Tibial nerve (tissue), 4 donors: ENCODE data around the gene ZNF319. TPM values are rescaled to one million over a fixed set of nuclear protein-coding genes. Genes with fewer than 3 reads are reported as not detected.
A peak's percentile ranks its signal among the peaks of the same experiment; 100 is the strongest.

Source experiments
- DNase-seq, 2 donors: peaks; one replicate each; pipeline ENCODE4 v3.0.0-alpha.2; 2019; ENCODE audit warnings: low spot score in 2 of 2
- H3K27ac ChIP-seq, 4 donors: fragments of 200-600 bp; sonication (generic) in 3 of 4; one replicate each; pipeline ENCODE4 v1.5.1; 2017 to 2019; ENCODE audit warnings: mild to moderate bottlenecking in 1 of 4
- H3K27me3 ChIP-seq, 2 donors: fragments of 200-600 bp; sonication (generic) in 1 of 2; one replicate each; pipeline versions ENCODE4 v1.5.1 to v1.6.0; 2017 to 2019
- H3K36me3 ChIP-seq, 3 donors: fragments of 200-600 bp; sonication (generic); one replicate each; pipeline ENCODE4 v1.5.1; 2018 to 2019
- H3K4me1 ChIP-seq, 4 donors: fragments of 200-600 bp; sonication (generic) in 3 of 4; one replicate each; pipeline ENCODE4 v1.5.1; 2017 to 2019
- H3K4me3 ChIP-seq, 4 donors: fragments of 200-600 bp; sonication (generic) in 3 of 4; one replicate each; pipeline ENCODE4 v1.5.1; 2017 to 2019; ENCODE audit warnings: mild to moderate bottlenecking in 1 of 4, moderate library complexity in 1 of 4
- H3K9me3 ChIP-seq, 4 donors: fragments of 200-600 bp; sonication (generic) in 3 of 4; one replicate each; pipeline ENCODE4 v1.5.1; 2017 to 2019
- EP300 ChIP-seq, 2 donors: sonication (generic); formaldehyde crosslinking; IDR thresholded peaks; one replicate each; pipeline ENCODE4 v1.6.1; 2017; ENCODE audit warnings: antibody characterized with exemption in 2 of 2, mild to moderate bottlenecking in 1 of 2
- POLR2A ChIP-seq, 2 donors: fragments of 450-650 bp; IDR thresholded peaks; one replicate each; pipeline ENCODE4 v1.6.1; 2017; ENCODE audit warnings: antibody characterized with exemption in 2 of 2, mild to moderate bottlenecking in 2 of 2, moderate library complexity in 2 of 2
- WGBS, 2 donors: methylation state at CpG; one replicate each; pipeline ENCODE4 v1.1.5; 2018; 5-methylcytosine and 5-hydroxymethylcytosine counted together
- total RNA-seq, 4 donors: library from RNA; depleted of rRNA; stranded (reverse); fragments of >200 nt; gene quantifications; one replicate each; pipeline ENCODE4 v1.1.0, GENCODE V29; 2016
- TF ChIP-seq, protein P1 (sequence below), 5 experiments: fragments of 200-600 bp in 3 of 5; fragments of 450-650 bp in 2 of 5; sonication (generic) in 3 of 5; IDR thresholded peaks; one replicate each; pipeline ENCODE4 v1.5.1; 2016 to 2019; ENCODE audit warnings: antibody characterized with exemption in 5 of 5, mild to moderate bottlenecking in 3 of 5, moderate library complexity in 2 of 5

ZNF319 gene
- total RNA-seq, 4 donors from 2014 or later, result 7.5 to 11.6 (median 9.1) TPM

DNA sequence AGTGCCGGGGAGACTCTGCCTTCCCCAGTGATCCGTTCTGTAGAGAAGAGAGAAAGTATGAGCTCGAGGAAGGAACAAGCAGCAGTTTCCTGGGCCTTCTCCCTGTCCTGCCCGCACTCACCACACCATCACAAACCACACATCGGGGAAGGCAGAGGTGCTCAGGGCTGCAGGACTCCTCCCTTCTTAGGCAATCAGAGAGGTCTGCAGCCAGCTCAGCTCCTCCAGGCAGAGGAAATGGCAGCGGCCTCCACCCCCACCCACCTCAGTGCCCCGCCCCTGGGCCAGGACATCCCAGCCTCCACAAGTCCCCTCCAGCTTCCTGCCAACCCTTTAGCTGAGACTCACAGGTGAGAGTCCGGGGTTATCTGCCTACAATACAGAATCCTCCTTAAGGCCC lies 2.0 kb downstream of the ZNF319 start:
- peaks cover 0 to 50% (median 19%) of the 10 kb centered on the region in 4 donors for H3K4me1 ChIP-seq
- peaks cover 3 to 59% (median 14%) of the 10 kb centered on the region in 3 donors for H3K36me3 ChIP-seq
- no peak for DNase-seq

DNA sequence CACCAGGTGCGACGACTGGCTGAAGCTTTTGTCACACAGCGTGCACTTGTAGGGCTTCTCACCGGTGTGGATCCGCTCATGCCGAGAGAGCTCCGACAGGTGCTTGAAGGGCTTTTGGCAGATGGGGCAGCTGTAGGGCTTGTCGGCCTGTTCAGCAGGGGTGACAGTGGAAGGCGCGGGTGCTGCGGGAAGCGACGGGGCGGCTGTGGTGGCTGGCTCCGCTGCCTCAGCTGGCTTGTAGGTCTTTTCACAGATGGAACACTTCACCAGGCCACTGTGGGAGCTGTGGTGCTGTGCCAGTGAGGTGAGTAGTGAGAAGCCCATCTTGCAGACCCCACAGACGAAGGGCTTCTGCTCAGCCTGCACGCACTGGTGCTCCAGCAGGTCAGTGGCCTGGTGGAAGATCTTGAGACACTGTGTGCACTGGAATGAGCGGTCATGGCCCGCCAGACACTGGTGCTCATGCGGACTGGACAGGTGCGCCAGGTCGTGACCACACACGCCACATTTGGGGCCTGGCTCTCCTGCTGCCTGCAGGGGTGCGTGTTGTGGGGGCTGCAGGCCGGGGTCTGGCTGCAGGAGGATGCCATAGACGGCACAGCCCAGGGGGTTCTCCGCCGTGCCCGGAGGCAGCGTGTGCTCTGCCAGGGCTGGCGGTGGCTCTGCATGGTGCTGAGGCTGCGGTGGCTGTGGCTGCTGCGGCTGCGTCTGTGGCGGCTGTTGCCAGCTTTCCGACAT lies 2.8 kb downstream of the ZNF319 start:
- Histone ChIP-seq H3K27me3 (no peaks in the 10 kb centered on the region), H3K9me3 (no peaks in the 10 kb centered on the region), H3K4me1 (peaks cover 0 to 45% (median 19%) of the 10 kb centered on the region in 4 donors), H3K27ac (no peak overlapping the region), H3K4me3 (no peak overlapping the region), H3K36me3 (peaks cover 3 to 60% (median 14%) of the 10 kb centered on the region in 3 donors)
- TF ChIP-seq POLR2A (IDR thresholded peaks at IDR 0.05), result no peak
- TF ChIP-seq EP300 (IDR thresholded peaks at IDR 0.05), result no peak
- TF ChIP-seq, protein P1, sequence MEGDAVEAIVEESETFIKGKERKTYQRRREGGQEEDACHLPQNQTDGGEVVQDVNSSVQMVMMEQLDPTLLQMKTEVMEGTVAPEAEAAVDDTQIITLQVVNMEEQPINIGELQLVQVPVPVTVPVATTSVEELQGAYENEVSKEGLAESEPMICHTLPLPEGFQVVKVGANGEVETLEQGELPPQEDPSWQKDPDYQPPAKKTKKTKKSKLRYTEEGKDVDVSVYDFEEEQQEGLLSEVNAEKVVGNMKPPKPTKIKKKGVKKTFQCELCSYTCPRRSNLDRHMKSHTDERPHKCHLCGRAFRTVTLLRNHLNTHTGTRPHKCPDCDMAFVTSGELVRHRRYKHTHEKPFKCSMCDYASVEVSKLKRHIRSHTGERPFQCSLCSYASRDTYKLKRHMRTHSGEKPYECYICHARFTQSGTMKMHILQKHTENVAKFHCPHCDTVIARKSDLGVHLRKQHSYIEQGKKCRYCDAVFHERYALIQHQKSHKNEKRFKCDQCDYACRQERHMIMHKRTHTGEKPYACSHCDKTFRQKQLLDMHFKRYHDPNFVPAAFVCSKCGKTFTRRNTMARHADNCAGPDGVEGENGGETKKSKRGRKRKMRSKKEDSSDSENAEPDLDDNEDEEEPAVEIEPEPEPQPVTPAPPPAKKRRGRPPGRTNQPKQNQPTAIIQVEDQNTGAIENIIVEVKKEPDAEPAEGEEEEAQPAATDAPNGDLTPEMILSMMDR (IDR thresholded peaks at IDR 0.05), result no peak
- no peak for DNase-seq
- WGBS, 2 donors, result 94 to 96% methylated on average over 25 to 31 of the region's 36 CpGs

More for the DNA sequence above, 2.0 kb downstream of the ZNF319 start:
- WGBS, 2 donors, result 66 to 74% methylated on average over 8 of the region's 8 CpGs
- H3K27me3 ChIP-seq, result no peaks in the 10 kb centered on the region
- TF ChIP-seq, protein P1 (IDR thresholded peaks at IDR 0.05), result no peak
- TF ChIP-seq EP300 (IDR thresholded peaks at IDR 0.05) (no peak), POLR2A (IDR thresholded peaks at IDR 0.05) (no peak)
- no peak overlapping the region for H3K4me3 ChIP-seq
- H3K9me3 ChIP-seq, result no peaks in the 10 kb centered on the region
- H3K27ac ChIP-seq, result peak overlapping the region in 1 of 4 donors; percentile 94

DNA sequence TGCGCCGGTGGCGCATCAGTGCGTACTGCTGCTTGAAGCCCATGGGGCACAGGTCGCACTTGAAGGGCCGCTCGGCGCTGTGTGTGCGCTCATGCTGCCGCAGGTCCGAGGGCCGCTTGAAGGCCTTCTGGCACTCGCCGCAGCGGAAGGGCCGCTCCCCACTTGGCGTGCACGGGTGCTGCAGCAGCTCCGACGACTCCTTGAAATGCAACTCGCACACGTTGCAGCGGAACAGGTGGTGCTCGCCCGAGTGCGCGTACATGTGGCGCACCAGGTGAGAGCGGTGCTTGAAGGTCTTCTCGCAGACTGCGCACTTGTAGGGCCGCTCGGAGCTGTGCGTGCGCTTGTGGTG lies 3.3 kb downstream of the ZNF319 start:
- 95 to 96% methylated on average over 35 of the region's 35 CpGs for WGBS, 2 donors
- Histone ChIP-seq H3K4me1 (peaks cover 0 to 45% (median 19%) of the 10 kb centered on the region in 4 donors), H3K36me3 (peaks cover 3 to 55% (median 14%) of the 10 kb centered on the region in 3 donors), H3K9me3 (no peaks in the 10 kb centered on the region), H3K27ac (no peak overlapping the region), H3K27me3 (no peaks in the 10 kb centered on the region), H3K4me3 (no peak overlapping the region)
- TF ChIP-seq, protein P1 (IDR thresholded peaks at IDR 0.05), result no peak
- no peak for TF ChIP-seq EP300 (IDR thresholded peaks at IDR 0.05)
- no peak for DNase-seq

DNA sequence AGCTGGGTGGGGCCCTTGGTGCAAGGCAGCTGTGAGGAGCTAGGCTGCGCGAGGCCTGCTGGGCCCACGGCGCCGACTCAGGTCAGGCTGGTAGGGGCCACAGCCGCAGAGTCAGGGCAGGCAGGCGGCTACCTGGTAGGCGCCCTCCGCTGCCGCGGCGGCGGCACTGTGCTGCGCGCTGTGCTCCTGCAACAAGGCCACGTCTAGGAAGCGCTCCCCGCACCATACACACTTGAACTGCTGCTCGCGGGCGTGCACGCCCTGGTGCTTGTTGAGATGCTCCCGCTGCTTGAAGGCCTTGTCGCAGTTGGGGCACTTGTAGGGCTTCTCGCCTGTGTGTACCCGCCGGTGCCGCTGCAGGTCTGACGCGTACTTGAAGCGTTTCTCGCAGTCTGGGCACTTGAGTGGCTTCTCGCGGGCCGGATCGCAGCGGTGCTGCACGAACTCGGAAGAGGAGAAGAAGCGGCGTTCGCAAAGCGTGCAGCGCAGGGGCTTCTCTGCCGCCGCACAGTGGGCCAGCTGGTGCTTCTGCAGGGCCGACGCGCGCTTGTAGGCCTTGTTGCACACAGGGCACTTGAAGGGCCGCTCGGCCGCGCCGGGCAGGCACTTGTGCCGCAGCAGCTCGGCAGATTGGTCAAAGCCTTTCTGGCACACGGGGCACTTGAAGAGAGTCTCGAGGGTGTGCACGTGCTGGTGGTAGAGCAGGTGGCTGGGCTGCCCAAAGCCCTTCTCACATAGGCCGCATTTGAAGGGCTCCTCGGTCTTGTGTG lies 3.9 kb downstream of the ZNF319 start:
- WGBS, 2 donors, result 95 to 97% methylated on average over 49 of the region's 62 CpGs
- no peak for TF ChIP-seq EP300 (IDR thresholded peaks at IDR 0.05)
- no peak for TF ChIP-seq POLR2A (IDR thresholded peaks at IDR 0.05)
- TF ChIP-seq, protein P1 (IDR thresholded peaks at IDR 0.05), result no peak

More for the DNA sequence above, 3.9 kb downstream of the ZNF319 start:
- Histone ChIP-seq H3K9me3 (no peaks in the 10 kb centered on the region), H3K36me3 (peaks cover 3 to 55% (median 14%) of the 10 kb centered on the region in 3 donors), H3K27me3 (no peaks in the 10 kb centered on the region), H3K4me1 (peaks cover 0 to 39% (median 17%) of the 10 kb centered on the region in 4 donors), H3K4me3 (no peak overlapping the region), H3K27ac (no peak overlapping the region)
- no peak for DNase-seq
